ENCODE measurements around the gene TOGARAM2.

TOGARAM2 gene

DNA sequence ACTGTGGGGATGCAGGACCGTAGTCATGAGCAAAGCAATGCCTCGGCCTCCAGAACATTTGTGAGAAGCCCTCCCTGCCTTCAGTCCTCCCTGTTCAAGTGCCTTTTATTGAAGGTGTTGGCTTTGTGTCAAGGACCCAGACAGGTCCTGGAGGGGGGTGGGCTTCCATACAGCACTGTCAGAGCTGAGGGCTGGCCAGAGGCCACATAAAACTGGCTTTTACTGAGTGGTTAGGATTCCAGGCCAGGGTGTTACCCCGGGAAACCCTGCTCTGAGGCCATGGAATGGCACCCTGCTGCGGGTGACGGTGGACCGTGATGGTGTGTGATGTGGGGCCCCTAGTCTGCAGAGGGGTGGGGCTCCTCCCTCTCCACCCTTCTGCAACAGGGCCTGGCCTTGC, 41.6 kb downstream of the TOGARAM2 start:
- no peak for DNase-seq
- Histone ChIP-seq H3K4me1 (no peaks in the 10 kb centered on the region), H3K36me3 (no peaks in the 10 kb centered on the region), H3K9me3 (no peaks in the 10 kb centered on the region), H3K4me3 (ENCODE audit: low read depth, low read length) (no peak overlapping the region), H3K27me3 (no peaks in the 10 kb centered on the region)
- TF ChIP-seq CTCF (IDR thresholded peaks at IDR 0.05; ENCODE audit: low read depth, low read length), result no peak

DNA sequence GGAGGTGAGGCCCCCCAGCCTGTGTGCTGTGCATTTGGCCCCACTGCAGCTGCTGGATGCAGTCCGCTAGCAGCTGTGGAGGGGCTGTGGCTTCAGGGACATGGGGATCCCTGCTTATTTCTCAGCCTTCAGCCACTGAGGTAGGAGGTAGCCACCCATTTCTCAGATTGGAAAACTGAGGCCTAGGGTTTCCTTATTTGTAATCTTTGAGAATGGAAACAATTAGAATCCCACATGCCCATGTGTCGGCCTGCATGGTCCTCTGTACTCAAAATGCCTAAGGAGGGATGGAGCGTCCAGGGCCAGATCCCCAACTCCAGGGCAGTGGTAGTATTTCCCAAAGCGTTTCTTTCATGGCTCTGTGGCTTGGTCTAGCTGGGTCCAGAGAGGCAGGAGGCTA, 42.1 kb downstream of the TOGARAM2 start:
- no peaks in the 10 kb centered on the region for H3K27me3 ChIP-seq
- no peaks in the 10 kb centered on the region for H3K36me3 ChIP-seq
- no peaks in the 10 kb centered on the region for H3K9me3 ChIP-seq
- H3K4me3 ChIP-seq (ENCODE audit: low read depth, low read length), result no peak overlapping the region
- TF ChIP-seq CTCF (IDR thresholded peaks at IDR 0.05; ENCODE audit: low read depth, low read length), result no peak
- no peaks in the 10 kb centered on the region for H3K4me1 ChIP-seq
- no peak for DNase-seq

DNA sequence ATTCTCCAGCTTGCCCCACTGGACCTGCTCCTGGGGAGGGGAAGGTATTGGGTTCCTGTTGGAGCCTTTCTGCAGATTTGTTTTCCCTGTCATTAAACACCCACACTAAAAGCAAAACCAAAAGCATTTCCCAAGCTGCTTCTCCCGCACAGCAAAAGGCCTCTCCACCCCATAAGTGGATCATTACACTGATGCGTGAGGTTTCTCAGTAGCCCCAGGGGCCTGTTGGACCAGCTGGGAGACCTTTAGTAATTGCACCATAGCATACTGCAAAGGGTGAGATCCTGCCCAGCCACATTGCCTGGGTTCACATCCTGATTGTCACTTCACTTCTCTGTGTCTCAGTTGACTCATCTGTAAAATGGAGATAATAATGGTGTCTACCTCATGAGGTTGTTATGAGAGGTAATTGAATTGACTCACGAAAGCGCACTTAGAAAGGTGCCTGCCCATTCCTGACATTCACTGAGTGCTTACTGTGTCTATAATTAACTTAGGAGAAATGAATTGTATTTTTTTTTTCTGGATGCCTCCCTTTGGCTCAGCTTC, 43.9 kb downstream of the TOGARAM2 start:
- H3K4me3 ChIP-seq (ENCODE audit: low read depth, low read length), result no peak overlapping the region
- H3K4me1 ChIP-seq, result no peaks in the 10 kb centered on the region
- no peaks in the 10 kb centered on the region for H3K27me3 ChIP-seq
- no peak for TF ChIP-seq CTCF (IDR thresholded peaks at IDR 0.05; ENCODE audit: low read depth, low read length)
- H3K36me3 ChIP-seq, result no peaks in the 10 kb centered on the region
- no peak for DNase-seq
- no peaks in the 10 kb centered on the region for H3K9me3 ChIP-seq

DNA sequence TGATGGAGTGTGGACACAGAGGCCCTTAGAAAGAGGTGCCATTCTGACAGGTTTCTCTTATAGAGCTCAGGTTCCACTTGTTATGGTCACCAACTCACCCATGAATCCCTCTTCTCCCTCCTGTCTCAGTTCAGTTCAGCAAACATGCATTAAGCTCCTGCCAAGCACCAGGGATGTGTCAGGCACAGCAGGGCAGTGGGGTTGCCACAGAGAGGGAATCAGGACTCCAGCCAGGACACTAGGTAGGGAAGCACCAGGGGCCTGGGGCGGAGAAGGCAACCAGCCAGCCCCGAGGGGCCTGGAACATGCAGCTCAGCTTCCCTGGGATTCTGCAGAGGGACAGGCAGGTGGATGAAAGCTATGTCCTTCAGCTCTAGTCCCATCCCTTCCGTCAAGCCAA, 44.6 kb downstream of the TOGARAM2 start:
- DNase-seq, result no peak
- no peaks in the 10 kb centered on the region for H3K9me3 ChIP-seq
- no peaks in the 10 kb centered on the region for H3K36me3 ChIP-seq
- no peak for TF ChIP-seq CTCF (IDR thresholded peaks at IDR 0.05; ENCODE audit: low read depth, low read length)
- H3K4me3 ChIP-seq (ENCODE audit: low read depth, low read length), result no peak overlapping the region
- H3K4me1 ChIP-seq, result no peaks in the 10 kb centered on the region
- H3K27me3 ChIP-seq, result no peaks in the 10 kb centered on the region

- H3K27me3 ChIP-seq, result no peaks in the 10 kb centered on the region
- no peak overlapping the region for H3K4me3 ChIP-seq (ENCODE audit: low read depth, low read length)
- no peak for TF ChIP-seq CTCF (IDR thresholded peaks at IDR 0.05; ENCODE audit: low read depth, low read length)
- no peaks in the 10 kb centered on the region for H3K36me3 ChIP-seq
- H3K4me1 ChIP-seq, result no peaks in the 10 kb centered on the region
- no peak for DNase-seq
- H3K9me3 ChIP-seq, result no peaks in the 10 kb centered on the region
Measured at GRCh38 chr2:29031046-29031445, 49.9 kb downstream of the TOGARAM2 start.

- Histone ChIP-seq H3K27me3 (no peaks in the 10 kb centered on the region), H3K9me3 (no peaks in the 10 kb centered on the region), H3K4me3 (ENCODE audit: low read depth, low read length) (no peak overlapping the region), H3K4me1 (no peaks in the 10 kb centered on the region), H3K36me3 (no peaks in the 10 kb centered on the region)
- DNase-seq, result no peak
- no peak for TF ChIP-seq CTCF (IDR thresholded peaks at IDR 0.05; ENCODE audit: low read depth, low read length)
Measured at GRCh38 chr2:29032189-29032588, 51.1 kb downstream of the TOGARAM2 start.

Data from BE2C (cell line).